Activated T-cell treated with anti-CD3 and anti-CD28 coated beads, Interleukin-2, amount 50 U/mL, for 72 hours (primary cell): ENCODE data around the gene TSPEAR. TPM values are rescaled to one million over a fixed set of nuclear protein-coding genes. Genes with fewer than 3 reads are reported as not detected.

ENCODE experiments used
- ATAC-seq, 2 donors: fragments of 150-1000 bp; cut with Tn5 transposase; replicated peaks in 1 of 2; 2 replicates each; pipeline ENCODE4 v1.10.0; 2021; ENCODE audit warnings: moderate library complexity in 2 of 2, mild to moderate bottlenecking in 1 of 2
- DNase-seq, 2 donors: peaks; one replicate each; pipeline ENCODE4 v3.0.0; 2021 to 2022; ENCODE audit warnings: mixed read lengths in 1 of 2
- H3K27ac Mint-ChIP-seq: one replicate; pipeline ENCODE4 v1.8.0; 2022; ENCODE audit warnings: mild to moderate bottlenecking, moderate library complexity, mixed read lengths
- H3K27me3 Mint-ChIP-seq: one replicate; pipeline ENCODE4 v1.8.0; 2022; ENCODE audit warnings: low read depth, mixed read lengths
- H3K36me3 Mint-ChIP-seq, 2 donors: one replicate each; pipeline ENCODE4 v1.8.0; 2022; ENCODE audit warnings: mixed read lengths in 2 of 2, mild to moderate bottlenecking in 1 of 2; ENCODE audit not compliant: insufficient read depth in 2 of 2
- H3K4me1 Mint-ChIP-seq: one replicate; pipeline ENCODE4 v1.8.0; 2022; ENCODE audit warnings: low read depth, mixed read lengths
- H3K4me3 Mint-ChIP-seq, 2 donors: one replicate each; pipeline ENCODE4 v1.8.0; 2022; ENCODE audit warnings: mild to moderate bottlenecking in 2 of 2, mixed read lengths in 2 of 2, moderate library complexity in 2 of 2
- H3K9me3 Mint-ChIP-seq, 2 donors: one replicate each; pipeline ENCODE4 v1.8.0; 2022; ENCODE audit warnings: mixed read lengths in 2 of 2
- total RNA-seq, 2 donors: library from RNA; stranded (reverse); gene quantifications; one replicate each; pipeline ENCODE4 v1.2.3, GENCODE V29; 2022

The TSPEAR gene
- total RNA-seq, 2 donors from 2014 or later, result not detected

GRCh38 chr21:44619886-44620285 is 91.5 kb downstream of the TSPEAR start:
- peaks cover 26% of the 10 kb centered on the region for H3K4me1 Mint-ChIP-seq
- H3K4me3 Mint-ChIP-seq, result no peak overlapping the region
- peak overlapping the region; percentile 91 for H3K27ac Mint-ChIP-seq
- H3K9me3 Mint-ChIP-seq, result peaks cover 35 to 37% of the 10 kb centered on the region in 2 donors
- ATAC-seq, result no peak
- DNase-seq, result no peak
- H3K36me3 Mint-ChIP-seq, result peaks cover 36 to 44% of the 10 kb centered on the region in 2 donors
- H3K27me3 Mint-ChIP-seq, result no peaks in the 10 kb centered on the region

GRCh38 chr21:44618909-44619308 is 92.5 kb downstream of the TSPEAR start:
- Mint-ChIP-seq H3K4me1 (peaks cover 26% of the 10 kb centered on the region), H3K27me3 (no peaks in the 10 kb centered on the region), H3K27ac (peak overlapping the region; percentile 91), H3K4me3 (peak overlapping the region; percentile 61 to 74), H3K9me3 (peaks cover 30% of the 10 kb centered on the region in 2 donors), H3K36me3 (peaks cover 32 to 35% of the 10 kb centered on the region in 2 donors)
- peak; percentile 43 to 59 for DNase-seq
- ATAC-seq, result peak; percentile 78 to 97

GRCh38 chr21:44618504-44618903 is 92.9 kb downstream of the TSPEAR start:
- H3K9me3 Mint-ChIP-seq, result peaks cover 26% of the 10 kb centered on the region in 2 donors
- H3K4me1 Mint-ChIP-seq, result peaks cover 26% of the 10 kb centered on the region
- H3K4me3 Mint-ChIP-seq, result peak overlapping the region; percentile 61 to 74
- H3K27ac Mint-ChIP-seq, result peak overlapping the region; percentile 91
- H3K27me3 Mint-ChIP-seq, result no peaks in the 10 kb centered on the region
- ATAC-seq, result peak; percentile 45 to 56
- H3K36me3 Mint-ChIP-seq, result peaks cover 28 to 31% of the 10 kb centered on the region in 2 donors
- peak in 1 of 2 donors; percentile 8 for DNase-seq

DNA sequence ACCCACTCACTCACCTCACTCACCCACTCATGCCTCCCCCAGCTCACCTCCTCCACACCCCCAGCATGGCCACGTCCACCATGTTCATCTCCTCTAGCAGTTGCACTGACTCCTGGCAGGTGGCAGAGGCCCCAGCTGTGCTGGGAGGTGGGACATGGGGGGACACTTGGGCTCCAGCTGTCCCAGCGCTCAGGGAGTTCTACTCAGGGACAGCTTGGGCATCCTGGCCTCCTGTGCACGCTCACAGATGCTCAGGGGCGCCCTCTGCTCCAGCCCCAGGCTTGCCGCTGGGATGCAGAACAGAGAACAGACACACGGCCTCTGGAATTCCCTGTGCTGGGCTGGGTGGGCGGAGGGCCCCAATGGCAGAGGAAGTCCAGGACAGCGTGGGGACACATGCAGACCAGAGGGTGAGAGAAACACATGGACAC is 94.3 kb downstream of the TSPEAR start:
- no peak overlapping the region for H3K4me3 Mint-ChIP-seq
- peaks cover 19% of the 10 kb centered on the region in 2 donors for H3K9me3 Mint-ChIP-seq
- H3K4me1 Mint-ChIP-seq, result peaks cover 26% of the 10 kb centered on the region
- no peaks in the 10 kb centered on the region for H3K27me3 Mint-ChIP-seq
- no peak for DNase-seq
- H3K36me3 Mint-ChIP-seq, result peaks cover 22 to 28% of the 10 kb centered on the region in 2 donors
- no peak for ATAC-seq
- H3K27ac Mint-ChIP-seq, result no peak overlapping the region

GRCh38 chr21:44616591-44616926 is 94.8 kb downstream of the TSPEAR start:
- H3K27me3 Mint-ChIP-seq, result no peaks in the 10 kb centered on the region
- no peak overlapping the region for H3K27ac Mint-ChIP-seq
- DNase-seq, result no peak
- H3K4me1 Mint-ChIP-seq, result peaks cover 26% of the 10 kb centered on the region
- H3K36me3 Mint-ChIP-seq, result peaks cover 22 to 28% of the 10 kb centered on the region in 2 donors
- no peak overlapping the region for H3K4me3 Mint-ChIP-seq
- no peak for ATAC-seq
- peaks cover 19% of the 10 kb centered on the region in 2 donors for H3K9me3 Mint-ChIP-seq

DNA sequence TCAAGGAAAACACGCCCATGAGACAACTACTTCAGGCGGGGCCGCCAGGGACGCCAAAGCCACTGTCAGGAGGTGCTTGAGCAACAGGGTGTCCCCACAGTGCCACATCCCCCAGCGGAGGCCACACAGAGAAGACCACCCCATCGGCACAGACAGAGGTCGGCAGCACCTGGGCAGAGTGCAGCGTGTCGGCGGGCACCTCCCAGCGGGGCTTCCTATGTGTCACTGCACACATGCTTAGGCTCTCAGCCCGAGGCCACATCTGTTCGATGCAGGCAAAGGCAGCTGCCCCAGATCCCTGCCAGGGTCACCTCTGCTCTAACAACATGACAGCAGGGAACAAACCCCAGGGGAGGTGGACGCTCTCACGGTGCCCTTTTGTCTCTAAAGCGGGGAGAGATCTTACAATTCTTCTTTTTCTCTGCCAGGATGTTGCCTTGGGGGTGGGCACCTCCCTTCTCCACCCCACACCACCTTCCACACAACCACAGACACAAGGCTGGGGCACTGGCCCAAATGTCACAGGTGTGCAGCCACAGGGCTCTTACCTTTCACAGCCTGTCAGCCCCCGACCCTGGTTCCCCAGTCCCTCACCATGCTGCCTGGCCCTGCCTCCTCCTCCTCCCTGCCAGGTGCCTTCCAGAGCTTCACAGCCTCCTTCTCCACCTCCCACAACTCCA is 95.3 kb downstream of the TSPEAR start:
- Mint-ChIP-seq H3K27me3 (no peaks in the 10 kb centered on the region), H3K4me3 (no peak overlapping the region), H3K27ac (no peak overlapping the region), H3K36me3 (peaks cover 24 to 28% of the 10 kb centered on the region in 2 donors), H3K9me3 (peaks cover 19 to 22% of the 10 kb centered on the region in 2 donors), H3K4me1 (peaks cover 26% of the 10 kb centered on the region)
- ATAC-seq (no peak), DNase-seq (no peak)

GRCh38 chr21:44615466-44615865 is 95.9 kb downstream of the TSPEAR start:
- Mint-ChIP-seq H3K36me3 (peaks cover 20 to 22% of the 10 kb centered on the region in 2 donors), H3K27me3 (no peaks in the 10 kb centered on the region), H3K4me3 (no peak overlapping the region), H3K27ac (no peak overlapping the region), H3K4me1 (peaks cover 26% of the 10 kb centered on the region), H3K9me3 (peaks cover 15 to 17% of the 10 kb centered on the region in 2 donors)
- DNase-seq (no peak), ATAC-seq (no peak)

GRCh38 chr21:44614961-44615391 is 96.4 kb downstream of the TSPEAR start:
- no peak overlapping the region for H3K4me3 Mint-ChIP-seq
- H3K36me3 Mint-ChIP-seq, result peaks cover 18 to 22% of the 10 kb centered on the region in 2 donors
- H3K9me3 Mint-ChIP-seq, result peaks cover 13 to 15% of the 10 kb centered on the region in 2 donors
- no peaks in the 10 kb centered on the region for H3K27me3 Mint-ChIP-seq
- peaks cover 26% of the 10 kb centered on the region for H3K4me1 Mint-ChIP-seq
- DNase-seq (no peak), ATAC-seq (no peak)
- no peak overlapping the region for H3K27ac Mint-ChIP-seq

DNA sequence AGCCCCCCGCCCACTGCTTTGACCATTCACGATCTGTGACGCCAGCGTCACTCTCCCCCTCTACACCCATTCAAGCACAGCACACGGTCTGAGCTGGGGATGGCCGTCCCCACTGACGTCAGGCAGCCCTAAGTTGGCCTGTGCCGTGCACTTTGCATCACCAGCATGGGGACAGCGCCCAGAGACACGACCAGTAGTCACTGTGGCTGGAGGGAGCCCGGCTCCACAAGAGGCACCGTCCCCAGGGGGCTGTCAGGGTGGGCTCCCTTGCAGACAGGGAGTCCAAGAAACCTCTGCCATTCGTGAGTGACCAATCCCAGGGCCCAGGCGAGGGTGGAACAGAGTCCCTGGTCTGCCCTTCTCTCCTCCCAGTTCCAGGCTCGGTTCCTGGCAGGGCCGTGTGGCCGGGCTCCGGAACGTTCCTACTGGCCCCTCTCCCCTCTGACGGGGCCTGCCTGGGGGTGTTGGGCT is 97.2 kb downstream of the TSPEAR start:
- H3K9me3 Mint-ChIP-seq, result peaks cover 12 to 14% of the 10 kb centered on the region in 2 donors
- H3K36me3 Mint-ChIP-seq, result peaks cover 14 to 20% of the 10 kb centered on the region in 2 donors
- H3K27ac Mint-ChIP-seq, result no peak overlapping the region
- H3K27me3 Mint-ChIP-seq, result no peaks in the 10 kb centered on the region
- DNase-seq, result no peak
- peaks cover 24% of the 10 kb centered on the region for H3K4me1 Mint-ChIP-seq
- no peak for ATAC-seq
- no peak overlapping the region for H3K4me3 Mint-ChIP-seq

GRCh38 chr21:44613386-44614155 is 97.8 kb downstream of the TSPEAR start:
- Mint-ChIP-seq H3K36me3 (peaks cover 10 to 19% of the 10 kb centered on the region in 2 donors), H3K4me3 (no peak overlapping the region), H3K4me1 (peaks cover 18% of the 10 kb centered on the region), H3K27ac (no peak overlapping the region), H3K27me3 (no peaks in the 10 kb centered on the region), H3K9me3 (peaks cover 12 to 13% of the 10 kb centered on the region in 2 donors)
- DNase-seq (no peak), ATAC-seq (no peak)

DNA sequence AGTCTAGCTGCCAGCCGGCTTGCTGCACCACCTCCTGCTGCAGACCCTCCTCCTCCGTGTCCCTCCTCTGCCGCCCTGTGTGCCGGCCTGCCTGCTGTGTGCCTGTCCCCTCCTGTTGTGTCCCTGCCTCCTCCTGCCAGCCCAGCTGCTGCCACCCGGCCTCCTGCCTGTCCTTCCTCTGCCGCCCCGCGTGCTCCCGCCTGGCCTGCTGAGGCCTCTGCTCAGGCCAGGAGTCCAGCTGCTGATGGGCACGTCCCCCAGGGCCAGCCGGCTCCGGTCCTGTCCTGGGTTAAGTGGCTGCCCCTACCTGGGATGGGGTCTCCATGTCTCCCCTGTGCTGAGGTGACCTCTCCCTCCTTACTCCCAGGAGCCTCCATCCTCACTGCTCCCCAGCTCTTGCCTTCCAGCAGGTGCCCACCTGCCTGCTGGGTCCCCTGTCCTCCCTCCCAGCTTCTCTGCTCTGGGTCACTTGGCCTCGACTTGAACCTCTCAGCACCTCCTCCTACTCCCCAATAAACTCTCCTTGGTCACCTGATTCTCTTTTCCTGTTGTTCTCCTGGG is 98.6 kb downstream of the TSPEAR start:
- H3K27ac Mint-ChIP-seq, result no peak overlapping the region

DNA sequence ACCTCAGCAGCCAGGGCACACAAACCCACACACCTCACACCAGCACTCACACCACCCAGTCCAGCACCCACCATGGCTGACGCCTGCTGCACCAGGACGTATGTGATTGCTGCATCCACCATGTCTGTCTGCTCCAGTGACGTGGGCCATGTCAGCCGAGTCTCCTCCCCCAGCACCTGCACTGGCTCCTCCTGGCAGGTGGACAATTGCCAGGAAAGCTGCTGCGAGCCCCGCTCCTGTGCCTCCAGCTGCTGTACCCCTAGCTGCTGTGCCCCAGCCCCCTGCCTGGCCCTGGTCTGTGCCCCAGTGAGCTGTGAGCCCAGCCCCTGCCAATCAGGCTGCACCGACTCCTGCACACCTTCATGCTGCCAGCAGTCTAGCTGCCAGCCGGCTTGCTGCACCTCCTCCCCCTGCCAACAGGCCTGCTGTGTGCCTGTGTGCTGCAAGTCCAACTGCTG is 99.3 kb downstream of the TSPEAR start, which contains the start of gene KRTAP10-8:
KRTAP10-8 (plus strand) TSS at position 51 of the 458 bp plus-strand sequence; CDS start at position 73, 22 bp downstream.
- Mint-ChIP-seq H3K36me3 (peaks cover 10 to 13% of the 10 kb centered on the region in 2 donors), H3K4me3 (no peak within 1 kb of the TSS), H3K4me1 (peaks cover 10% of the 10 kb centered on the region), H3K27me3 (no peaks in the 10 kb centered on the region), H3K27ac (no peak within 1 kb of the TSS), H3K9me3 (peaks cover 9 to 11% of the 10 kb centered on the region in 2 donors)
- DNase-seq (no peak), ATAC-seq (no peak)

More for the DNA sequence above, 98.6 kb downstream of the TSPEAR start:
- Mint-ChIP-seq H3K36me3 (peaks cover 10 to 13% of the 10 kb centered on the region in 2 donors), H3K9me3 (peaks cover 9 to 11% of the 10 kb centered on the region in 2 donors), H3K4me1 (peaks cover 12% of the 10 kb centered on the region), H3K4me3 (no peak overlapping the region), H3K27me3 (no peaks in the 10 kb centered on the region)
- no peak for DNase-seq
- no peak for ATAC-seq

- DNase-seq (no peak), ATAC-seq (no peak)
- Mint-ChIP-seq H3K4me3 (no peak overlapping the region), H3K27ac (no peak overlapping the region), H3K9me3 (peaks cover 9 to 11% of the 10 kb centered on the region in 2 donors), H3K36me3 (peaks cover 10 to 13% of the 10 kb centered on the region in 2 donors), H3K27me3 (no peaks in the 10 kb centered on the region), H3K4me1 (peaks cover 5% of the 10 kb centered on the region)
These were observed 99.8 kb downstream of the TSPEAR start for GRCh38 chr21:44611551-44611950.
